LNCaP clone FGC (cell line): ENCODE data around the gene CLEC16A.

Source experiments
- DNase-seq: peaks from one replicate; pipeline ENCODE4 v3.0.0-alpha.2; 2011; ENCODE audit warnings: low read depth
- H3K4me3 ChIP-seq: 2 replicates; pipeline ENCODE4 v1.5.1; 2011; ENCODE audit warnings: mild to moderate bottlenecking, low read depth, low read length, control low read depth
- CTCF ChIP-seq: IDR thresholded peaks from 2 replicates; pipeline ENCODE4 v1.5.1; 2012; ENCODE audit warnings: mild to moderate bottlenecking; ENCODE audit not compliant: control insufficient read depth, insufficient read depth; ENCODE audit errors: extremely low read depth

Gene CLEC16A

GRCh38 chr16:11089504-11090124 is 145.2 kb downstream of the CLEC16A start:
- TF ChIP-seq CTCF, result no peak
- no peak for DNase-seq
- no peak overlapping the region for H3K4me3 ChIP-seq

- no peak for DNase-seq
- TF ChIP-seq CTCF, result no peak
- no peak overlapping the region for H3K4me3 ChIP-seq
These were observed 145.9 kb downstream of the CLEC16A start for GRCh38 chr16:11090232-11090631.

GRCh38 chr16:11091021-11091785 is 146.8 kb downstream of the CLEC16A start:
- no peak for TF ChIP-seq CTCF
- DNase-seq, result no peak

GRCh38 chr16:11092788-11093571 is 148.6 kb downstream of the CLEC16A start:
- H3K4me3 ChIP-seq, result no peak overlapping the region
- no peak for TF ChIP-seq CTCF

More at GRCh38 chr16:11091021-11091785, 146.8 kb downstream of the CLEC16A start:
- no peak overlapping the region for H3K4me3 ChIP-seq

GRCh38 chr16:11093572-11094074 is 149.3 kb downstream of the CLEC16A start:
- DNase-seq, result no peak

More at GRCh38 chr16:11092788-11093571, 148.6 kb downstream of the CLEC16A start:
- DNase-seq, result no peak

More at GRCh38 chr16:11093572-11094074, 149.3 kb downstream of the CLEC16A start:
- H3K4me3 ChIP-seq, result no peak overlapping the region
- no peak for TF ChIP-seq CTCF
